ENCODE results near the gene OSBP2.

Gene OSBP2

DNA sequence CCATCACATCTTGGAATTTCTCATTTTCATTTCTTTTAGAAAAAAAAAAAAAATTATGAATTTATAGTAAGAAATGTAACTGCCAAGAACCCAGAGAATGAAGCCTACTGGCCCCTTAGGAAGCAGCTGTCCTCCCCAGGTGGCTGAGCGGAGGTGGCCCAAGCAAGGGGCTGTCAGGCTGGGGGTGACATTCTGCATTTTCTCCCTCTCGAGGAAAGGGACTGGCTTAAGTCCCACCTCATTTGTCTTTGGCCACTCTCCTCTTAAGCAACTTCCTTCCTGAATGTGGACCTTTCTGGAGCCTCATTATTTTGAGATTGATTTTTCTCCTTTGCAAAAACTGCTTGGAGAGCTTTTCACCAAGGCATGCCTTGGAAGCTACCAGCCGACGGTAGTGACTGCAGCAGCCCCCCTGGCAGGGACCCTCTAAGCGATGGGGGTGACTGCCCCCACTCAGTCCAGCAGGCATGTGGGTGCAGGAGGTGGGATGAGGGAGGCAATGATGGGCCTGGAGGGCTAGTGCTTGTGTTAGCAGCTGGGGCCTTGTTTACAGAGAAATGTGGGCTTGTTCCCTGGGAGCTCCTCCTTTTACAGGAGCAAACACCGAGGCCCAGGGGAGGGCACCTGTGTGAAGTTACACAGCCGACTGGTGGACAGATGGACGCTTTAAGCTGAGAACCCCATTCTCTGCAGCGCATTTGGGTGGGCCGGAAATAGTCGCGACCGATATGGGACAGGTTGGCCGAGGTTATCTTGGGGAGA, 162.2 kb downstream of the OSBP2 start:
- DNase-seq = no peak

- no peak for DNase-seq
Measured at GRCh38 chr22:30857791-30858190, 163.1 kb downstream of the OSBP2 start.

- DNase-seq = no peak
Measured at GRCh38 chr22:30858976-30859713, 164.5 kb downstream of the OSBP2 start.

GRCh38 chr22:30859714-30860095, 165.0 kb downstream of the OSBP2 start:
- DNase-seq = no peak

- no peak for DNase-seq
Measured at GRCh38 chr22:30860176-30861105, 165.8 kb downstream of the OSBP2 start.

- DNase-seq = no peak
Measured at GRCh38 chr22:30861131-30861530, 166.5 kb downstream of the OSBP2 start.

GRCh38 chr22:30861688-30862552, 167.2 kb downstream of the OSBP2 start:
- DNase-seq = no peak

DNA sequence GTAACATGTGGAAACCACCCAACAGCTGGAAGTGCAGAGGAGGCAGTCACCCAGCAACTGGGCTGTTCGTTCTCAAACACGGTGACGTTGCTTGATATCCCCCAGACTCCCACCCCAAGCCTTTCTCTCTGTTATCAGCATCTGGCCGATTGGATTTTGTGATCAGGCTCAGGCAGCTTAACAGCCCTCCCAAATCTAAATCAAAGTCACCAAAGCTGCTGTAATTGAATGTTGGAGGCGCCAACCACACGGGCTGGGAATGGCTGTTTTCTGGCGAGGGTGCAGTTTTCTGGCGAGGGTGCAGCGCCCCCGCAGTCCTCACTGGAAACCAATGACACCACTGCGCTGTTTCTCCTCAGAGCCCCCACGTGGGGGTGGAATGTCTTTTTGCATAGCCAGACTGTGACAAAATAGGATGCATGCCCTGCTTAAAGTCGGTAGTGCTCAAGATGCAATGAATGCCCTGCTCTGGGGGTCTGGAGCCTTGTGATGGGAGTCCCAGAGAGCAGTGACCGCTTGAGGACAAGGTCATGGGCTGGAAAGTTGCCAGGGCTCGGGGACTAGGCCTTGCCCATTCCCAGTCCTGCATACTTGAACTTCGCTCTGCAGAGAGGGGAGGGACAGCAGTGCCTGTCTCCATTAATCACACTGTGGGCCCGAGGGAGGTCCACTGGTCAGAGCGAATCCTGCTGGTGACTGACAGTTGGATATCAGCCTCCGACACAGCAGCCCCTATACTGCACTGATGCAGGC, 168.6 kb downstream of the OSBP2 start:
- no peak for DNase-seq

GRCh38 chr22:30864441-30865420, 170.1 kb downstream of the OSBP2 start:
- DNase-seq = no peak

DNA sequence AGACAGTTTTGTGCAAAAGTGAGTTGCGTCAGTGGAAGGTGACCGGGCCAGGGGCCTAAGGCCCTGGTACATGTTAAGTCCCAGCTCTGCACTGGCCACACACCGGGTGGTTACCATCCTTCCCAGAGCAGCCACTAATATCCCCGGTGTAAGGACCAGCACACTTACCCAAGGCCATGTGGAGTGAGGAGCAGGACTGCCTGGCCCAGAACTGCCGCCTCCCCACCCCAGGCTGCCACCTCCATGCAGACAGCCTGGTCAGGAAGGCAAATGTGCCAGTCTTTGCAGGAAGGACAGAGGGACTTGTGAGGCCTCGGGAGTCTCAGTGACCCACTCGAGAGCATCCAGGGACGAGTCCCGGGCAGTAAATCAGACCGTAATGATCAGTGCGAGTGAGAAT, 171.0 kb downstream of the OSBP2 start:
- DNase-seq = no peak

- DNase-seq = no peak
Measured at GRCh38 chr22:30866216-30866615, 171.5 kb downstream of the OSBP2 start.

DNA sequence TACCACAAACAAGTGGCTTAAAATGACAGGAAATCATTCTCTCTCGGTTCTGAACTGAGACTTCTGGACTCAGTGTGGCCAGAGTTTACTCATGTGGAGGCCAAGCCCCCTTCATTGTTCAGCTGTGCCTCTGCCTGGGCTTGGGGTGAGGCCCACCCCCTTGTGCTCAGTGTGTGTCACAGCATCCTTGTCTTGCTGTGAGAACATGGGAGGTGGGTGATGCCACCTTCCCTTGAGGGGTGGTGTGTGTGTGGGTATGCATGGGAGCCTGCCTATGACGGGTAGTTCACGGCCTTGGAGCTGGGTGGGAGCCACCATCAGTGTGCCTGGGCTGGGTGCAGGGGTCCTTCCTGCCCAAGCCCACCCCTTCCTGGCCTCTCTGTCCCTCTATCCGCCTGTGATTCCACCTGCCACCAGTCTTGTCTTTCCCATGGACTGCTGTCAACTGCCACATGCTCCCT, 172.2 kb downstream of the OSBP2 start:
- DNase-seq = no peak

- peak; percentile 29 for DNase-seq
Measured at GRCh38 chr22:30867746-30868662, 173.3 kb downstream of the OSBP2 start.

- DNase-seq = peak; percentile 39
Measured at GRCh38 chr22:30868663-30869385, 174.2 kb downstream of the OSBP2 start.

- DNase-seq = peak; percentile 5
Measured at GRCh38 chr22:30869667-30870395, 175.2 kb downstream of the OSBP2 start.

GRCh38 chr22:30870451-30871345, 176.0 kb downstream of the OSBP2 start:
- peak; percentile 25 for DNase-seq
